ENCODE measurements around the gene MACIR.

MACIR gene

GRCh38 chr5:103293719-103294118 lies 35.2 kb downstream of the MACIR start:
- Histone ChIP-seq H3K36me3 (ENCODE audit: control insufficient read depth, insufficient read depth, low read length) (no peaks in the 10 kb centered on the region), H3K27me3 (replicated peaks; ENCODE audit: control insufficient read depth, insufficient read depth, low read length) (no peaks in the 10 kb centered on the region), H3K4me3 (replicated peaks; ENCODE audit: low read depth, low read length) (no peak overlapping the region)
- TF ChIP-seq CTCF (IDR thresholded peaks at IDR 0.05; ENCODE audit: insufficient read depth, low read length, poor library complexity, severe bottlenecking) = no peak
- DNase-seq (ENCODE audit: extremely low read depth, insufficient read length) = no peak

GRCh38 chr5:103294906-103295305 lies 36.3 kb downstream of the MACIR start:
- no peak for TF ChIP-seq CTCF (IDR thresholded peaks at IDR 0.05; ENCODE audit: insufficient read depth, low read length, poor library complexity, severe bottlenecking)
- DNase-seq (ENCODE audit: extremely low read depth, insufficient read length) = no peak
- Histone ChIP-seq H3K27me3 (replicated peaks; ENCODE audit: control insufficient read depth, insufficient read depth, low read length) (no peaks in the 10 kb centered on the region), H3K36me3 (ENCODE audit: control insufficient read depth, insufficient read depth, low read length) (no peaks in the 10 kb centered on the region), H3K4me3 (replicated peaks; ENCODE audit: low read depth, low read length) (no peak overlapping the region)

- no peak for TF ChIP-seq CTCF (IDR thresholded peaks at IDR 0.05; ENCODE audit: insufficient read depth, low read length, poor library complexity, severe bottlenecking)
- Histone ChIP-seq H3K36me3 (ENCODE audit: control insufficient read depth, insufficient read depth, low read length) (no peaks in the 10 kb centered on the region), H3K4me3 (replicated peaks; ENCODE audit: low read depth, low read length) (no peak overlapping the region), H3K27me3 (replicated peaks; ENCODE audit: control insufficient read depth, insufficient read depth, low read length) (no peaks in the 10 kb centered on the region)
- DNase-seq (ENCODE audit: extremely low read depth, insufficient read length) = no peak
Measured at GRCh38 chr5:103295424-103295823, 36.9 kb downstream of the MACIR start.

GRCh38 chr5:103295871-103296270 lies 37.3 kb downstream of the MACIR start:
- Histone ChIP-seq H3K36me3 (ENCODE audit: control insufficient read depth, insufficient read depth, low read length) (no peaks in the 10 kb centered on the region), H3K4me3 (replicated peaks; ENCODE audit: low read depth, low read length) (no peak overlapping the region), H3K27me3 (replicated peaks; ENCODE audit: control insufficient read depth, insufficient read depth, low read length) (no peaks in the 10 kb centered on the region)
- TF ChIP-seq CTCF (IDR thresholded peaks at IDR 0.05; ENCODE audit: insufficient read depth, low read length, poor library complexity, severe bottlenecking) = peak; percentile 15
- DNase-seq (ENCODE audit: extremely low read depth, insufficient read length) = no peak

- TF ChIP-seq CTCF (IDR thresholded peaks at IDR 0.05; ENCODE audit: insufficient read depth, low read length, poor library complexity, severe bottlenecking) = no peak
- H3K27me3 ChIP-seq (replicated peaks; ENCODE audit: control insufficient read depth, insufficient read depth, low read length) = no peaks in the 10 kb centered on the region
- H3K4me3 ChIP-seq (replicated peaks; ENCODE audit: low read depth, low read length) = no peak overlapping the region
- H3K36me3 ChIP-seq (ENCODE audit: control insufficient read depth, insufficient read depth, low read length) = no peaks in the 10 kb centered on the region
- DNase-seq (ENCODE audit: extremely low read depth, insufficient read length) = no peak
Measured at GRCh38 chr5:103298117-103298516, 39.6 kb downstream of the MACIR start.

GRCh38 chr5:103298607-103299188 lies 40.1 kb downstream of the MACIR start:
- no peaks in the 10 kb centered on the region for H3K27me3 ChIP-seq (replicated peaks; ENCODE audit: control insufficient read depth, insufficient read depth, low read length)
- DNase-seq (ENCODE audit: extremely low read depth, insufficient read length) = no peak
- no peaks in the 10 kb centered on the region for H3K36me3 ChIP-seq (ENCODE audit: control insufficient read depth, insufficient read depth, low read length)
- H3K4me3 ChIP-seq (replicated peaks; ENCODE audit: low read depth, low read length) = no peak overlapping the region
- TF ChIP-seq CTCF (IDR thresholded peaks at IDR 0.05; ENCODE audit: insufficient read depth, low read length, poor library complexity, severe bottlenecking) = no peak
